Globus pallidus (tissue), 1 donor: ENCODE measurements around the gene EBF4.

Experiments
- DNase-seq: peaks from one replicate; pipeline ENCODE4 v3.0.0-alpha.2; 2015; ENCODE audit warnings: low spot score

The EBF4 gene

DNA sequence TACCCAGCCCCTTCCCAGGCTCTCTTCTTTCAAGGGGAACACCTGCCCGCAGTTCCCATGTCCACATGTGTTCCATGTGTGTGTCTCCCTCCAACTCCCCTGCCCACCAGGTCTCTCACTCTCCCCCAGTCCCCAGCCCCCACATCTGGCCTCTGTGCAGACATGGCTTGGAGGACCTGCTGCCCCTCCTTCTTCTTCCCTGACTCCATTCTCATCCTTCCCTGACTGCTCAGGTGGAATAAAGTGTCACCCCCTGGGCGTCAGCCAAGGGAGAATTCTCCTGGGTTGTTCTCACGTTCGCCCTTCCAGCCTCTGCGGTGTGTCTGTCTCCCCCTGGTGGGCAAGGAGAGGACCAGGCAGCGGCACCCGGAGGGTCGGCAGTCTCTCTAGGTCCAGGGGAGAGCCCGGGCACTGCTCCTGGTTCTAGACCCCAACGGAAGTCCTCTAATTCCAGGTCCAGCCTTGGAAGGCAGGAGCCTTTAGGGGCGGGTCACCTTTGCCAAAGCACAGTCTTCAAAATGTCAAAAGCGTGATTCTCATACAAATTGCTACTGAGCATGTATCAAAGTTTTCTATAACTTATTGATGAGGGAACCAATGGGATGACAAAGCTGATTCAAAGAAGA, 50.5 kb downstream of the EBF4 start:
- peak; percentile 46 for DNase-seq

DNA sequence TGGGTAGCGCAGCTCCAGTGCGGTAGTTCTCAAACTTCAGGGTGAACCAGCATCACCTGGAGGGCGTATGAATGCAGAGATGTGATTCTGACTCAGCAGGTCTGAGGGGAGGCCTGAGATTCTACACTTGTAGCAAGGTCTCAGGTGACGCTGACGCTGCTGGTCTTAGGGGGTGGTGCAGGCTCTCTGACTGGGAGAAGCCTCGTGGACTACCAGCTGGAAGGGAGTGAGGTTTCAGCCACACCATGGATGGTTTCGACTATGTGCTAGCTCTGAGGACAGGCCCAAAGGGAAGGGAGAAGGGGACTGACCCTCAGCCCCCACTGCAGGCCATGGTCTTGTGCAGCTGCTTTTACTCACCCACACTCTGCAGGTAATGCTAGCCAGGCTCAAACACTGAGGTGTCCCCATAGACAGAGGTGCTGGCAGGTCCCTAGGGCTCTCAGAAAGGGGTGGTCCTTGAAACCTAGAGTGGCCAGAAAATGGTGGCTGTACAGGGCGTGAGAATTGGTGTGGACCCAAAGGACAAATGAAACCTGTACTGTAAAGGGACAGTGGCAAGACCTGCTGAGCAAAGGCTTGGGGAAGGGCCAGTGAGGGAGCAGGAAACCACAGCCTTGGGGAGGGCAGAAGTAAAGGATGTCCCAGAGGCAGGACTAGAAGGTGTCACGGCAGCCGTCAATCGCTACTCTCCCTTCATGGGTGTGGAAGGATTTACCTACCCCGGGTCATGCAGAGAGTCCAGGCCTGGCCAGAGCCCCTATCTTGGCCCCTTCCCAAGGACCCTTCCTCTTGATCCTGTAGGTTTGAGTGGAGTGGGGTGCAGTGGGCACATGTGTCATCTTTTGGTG, 52.7 kb downstream of the EBF4 start:
- DNase-seq = no peak

DNA sequence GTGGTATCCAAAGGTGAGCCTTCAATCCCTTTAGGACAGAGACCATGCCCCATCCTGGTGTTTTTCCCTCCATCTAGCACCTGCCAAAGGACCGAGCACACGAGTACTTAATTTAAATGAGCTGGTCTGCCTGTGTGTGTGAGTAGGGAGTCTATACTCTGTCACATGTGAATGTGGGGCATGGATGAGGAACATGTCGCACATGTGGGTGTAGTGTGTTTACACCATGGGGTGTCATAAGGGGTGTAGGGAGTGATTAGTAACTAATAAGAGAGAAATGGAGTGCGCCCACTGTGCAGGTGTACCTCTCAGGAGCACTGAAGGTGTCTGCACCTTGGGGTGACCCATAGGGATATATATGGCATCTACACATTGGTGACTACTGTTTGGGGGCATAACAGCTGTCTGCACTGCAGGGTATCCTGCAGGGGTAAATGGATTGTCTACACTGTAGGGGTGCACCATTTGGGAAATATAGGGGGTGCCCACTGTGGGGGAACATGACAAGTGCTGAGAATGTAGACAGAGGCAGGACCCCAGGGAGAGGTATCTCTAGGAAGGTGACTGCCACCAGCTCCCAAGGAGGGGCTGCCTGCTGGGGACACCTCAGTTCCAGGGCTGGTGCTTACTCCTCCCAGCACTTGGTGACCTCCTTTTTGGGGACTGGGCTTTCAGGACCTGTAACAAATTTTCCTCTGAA, 53.5 kb downstream of the EBF4 start:
- DNase-seq = no peak

DNA sequence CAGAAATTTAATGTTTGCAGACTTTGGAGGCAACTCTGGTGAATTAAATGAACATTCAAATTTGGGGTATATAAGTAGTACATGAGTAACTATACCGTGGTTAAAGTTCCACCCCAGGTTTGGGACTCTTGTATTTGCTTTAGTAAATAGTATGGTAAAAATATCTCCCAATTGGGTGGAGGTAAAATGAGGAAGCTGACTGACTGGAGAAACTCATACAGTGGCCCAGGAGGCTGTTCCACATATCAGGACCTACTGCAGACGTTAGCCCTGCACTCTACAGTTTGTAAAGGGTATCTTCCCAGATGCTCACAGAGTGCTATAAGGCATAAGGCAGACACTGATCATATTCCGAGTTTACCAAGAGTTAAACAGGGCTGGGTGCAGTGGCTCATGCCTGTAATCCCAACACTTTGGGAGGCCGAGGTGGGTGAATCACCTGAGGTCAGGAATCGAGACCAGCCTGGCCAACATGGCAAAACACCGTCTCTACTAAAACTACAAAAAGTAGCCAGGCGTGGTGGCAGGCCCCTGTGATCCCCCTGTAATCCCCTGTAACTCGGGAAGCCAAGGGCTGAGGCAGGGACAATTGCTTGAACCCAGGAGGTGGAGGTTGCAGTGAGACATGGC, 54.2 kb downstream of the EBF4 start:
- no peak for DNase-seq

DNA sequence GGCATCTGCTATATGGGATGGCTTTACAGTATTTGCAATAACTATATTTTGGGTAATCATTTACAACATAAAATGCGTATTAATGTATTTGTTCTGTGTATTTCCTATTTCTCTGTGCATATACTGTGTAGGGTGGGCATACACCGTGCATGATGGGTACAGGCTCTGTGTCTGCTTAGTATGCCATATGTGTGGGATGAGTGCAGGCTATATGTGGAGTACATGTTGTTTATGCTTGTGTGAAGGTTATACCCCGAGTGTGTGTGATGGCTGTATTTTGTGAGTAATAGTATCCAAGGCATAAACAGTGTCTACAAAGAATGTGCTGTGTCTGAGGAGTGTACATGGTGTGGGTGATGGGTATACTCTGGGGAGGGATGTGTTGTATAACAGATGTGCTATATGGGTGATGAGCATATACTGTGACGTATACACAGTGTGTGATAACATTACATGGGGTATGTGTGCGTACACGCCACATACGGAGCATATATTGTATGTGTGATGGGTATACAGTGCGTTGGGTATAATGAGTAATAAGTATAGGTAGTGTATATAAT, 55.2 kb downstream of the EBF4 start:
- DNase-seq = no peak

DNA sequence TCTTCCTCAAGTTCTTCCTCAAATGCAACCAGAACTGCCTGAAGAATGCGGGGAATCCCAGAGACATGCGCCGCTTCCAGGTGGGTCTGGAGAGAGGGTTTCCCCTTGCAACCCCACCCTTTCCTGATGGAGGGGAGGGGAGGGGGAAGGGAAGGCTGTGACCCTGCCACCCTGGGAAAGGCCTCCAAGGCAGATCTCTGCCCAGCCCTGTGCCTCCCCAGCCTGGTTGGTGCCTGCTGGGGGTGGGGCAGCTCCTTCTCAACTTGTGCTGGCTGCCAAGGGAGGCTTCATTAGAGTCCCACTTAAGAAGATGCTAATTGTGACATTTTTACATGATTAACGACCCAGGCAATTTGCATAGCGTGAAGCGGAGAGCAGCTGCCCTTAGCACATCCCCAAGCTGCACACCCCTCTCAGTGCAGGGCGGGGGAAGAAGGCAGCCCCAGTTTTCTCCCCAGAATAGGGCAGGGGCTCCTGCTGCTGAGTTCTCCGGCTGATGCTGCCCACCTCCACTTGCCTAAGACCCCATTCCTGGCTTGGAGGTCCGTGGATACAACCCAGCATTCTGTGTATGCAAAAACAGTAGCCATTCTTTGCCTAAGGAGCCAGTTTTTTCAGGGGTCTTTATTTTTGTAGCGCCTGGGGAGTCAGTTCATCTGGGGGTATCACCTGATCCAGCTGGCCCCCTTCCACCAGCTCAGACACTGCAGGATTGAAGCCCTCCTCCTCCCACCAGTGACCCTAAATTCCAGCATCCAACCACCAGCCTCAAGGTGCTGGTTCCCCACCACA, 56.2 kb downstream of the EBF4 start:
- DNase-seq = no peak

DNA sequence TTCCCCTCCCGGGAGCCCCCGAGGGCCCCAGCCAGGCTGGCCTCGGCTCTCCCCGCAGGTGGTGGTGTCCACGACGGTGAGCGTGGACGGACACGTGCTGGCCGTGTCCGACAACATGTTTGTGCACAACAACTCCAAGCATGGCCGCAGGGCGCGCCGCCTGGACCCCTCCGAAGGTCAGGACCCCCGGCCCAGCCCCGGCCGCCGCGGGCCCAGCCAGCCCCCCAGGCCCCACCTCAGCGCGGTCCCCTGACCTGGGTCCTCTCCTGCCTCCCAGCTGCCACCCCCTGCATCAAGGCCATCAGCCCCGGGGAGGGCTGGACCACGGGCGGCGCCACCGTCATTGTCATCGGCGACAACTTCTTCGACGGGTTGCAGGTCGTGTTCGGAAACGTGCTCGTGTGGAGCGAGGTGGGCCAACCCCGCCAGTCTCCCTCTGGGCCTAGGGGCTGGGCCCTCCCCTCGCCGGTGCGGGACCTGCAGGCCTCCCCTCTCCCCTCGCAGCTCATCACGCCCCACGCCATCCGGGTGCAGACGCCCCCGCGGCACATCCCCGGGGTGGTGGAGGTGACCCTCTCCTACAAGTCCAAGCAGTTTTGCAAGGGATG, 56.9 kb downstream of the EBF4 start:
- no peak for DNase-seq

DNA sequence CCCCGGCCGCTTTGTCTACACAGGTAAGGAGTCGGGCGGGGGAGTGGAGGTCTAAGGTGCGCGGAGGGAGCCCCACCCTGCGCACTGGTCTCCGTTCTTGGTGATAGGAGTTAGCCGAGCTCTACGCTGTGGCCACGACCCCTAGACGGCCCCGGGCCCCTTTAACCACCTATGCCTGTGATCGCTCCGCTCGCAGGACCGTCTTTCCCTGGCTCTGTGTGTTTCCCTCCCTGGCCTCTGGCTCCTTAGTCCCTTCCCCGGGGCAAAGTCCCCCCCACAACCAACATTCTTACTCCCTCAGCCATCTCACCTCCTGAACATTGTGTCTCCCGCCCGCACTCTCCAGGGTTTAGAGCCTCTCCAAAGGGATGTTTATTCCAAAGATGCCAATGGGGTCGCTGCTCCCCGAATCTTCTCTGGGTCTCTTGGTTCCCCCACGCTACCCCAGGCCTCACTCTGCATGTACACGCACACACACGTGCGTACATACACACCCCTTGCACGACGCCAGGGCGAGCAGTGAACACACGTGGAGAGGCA, 57.4 kb downstream of the EBF4 start:
- no peak for DNase-seq

DNA sequence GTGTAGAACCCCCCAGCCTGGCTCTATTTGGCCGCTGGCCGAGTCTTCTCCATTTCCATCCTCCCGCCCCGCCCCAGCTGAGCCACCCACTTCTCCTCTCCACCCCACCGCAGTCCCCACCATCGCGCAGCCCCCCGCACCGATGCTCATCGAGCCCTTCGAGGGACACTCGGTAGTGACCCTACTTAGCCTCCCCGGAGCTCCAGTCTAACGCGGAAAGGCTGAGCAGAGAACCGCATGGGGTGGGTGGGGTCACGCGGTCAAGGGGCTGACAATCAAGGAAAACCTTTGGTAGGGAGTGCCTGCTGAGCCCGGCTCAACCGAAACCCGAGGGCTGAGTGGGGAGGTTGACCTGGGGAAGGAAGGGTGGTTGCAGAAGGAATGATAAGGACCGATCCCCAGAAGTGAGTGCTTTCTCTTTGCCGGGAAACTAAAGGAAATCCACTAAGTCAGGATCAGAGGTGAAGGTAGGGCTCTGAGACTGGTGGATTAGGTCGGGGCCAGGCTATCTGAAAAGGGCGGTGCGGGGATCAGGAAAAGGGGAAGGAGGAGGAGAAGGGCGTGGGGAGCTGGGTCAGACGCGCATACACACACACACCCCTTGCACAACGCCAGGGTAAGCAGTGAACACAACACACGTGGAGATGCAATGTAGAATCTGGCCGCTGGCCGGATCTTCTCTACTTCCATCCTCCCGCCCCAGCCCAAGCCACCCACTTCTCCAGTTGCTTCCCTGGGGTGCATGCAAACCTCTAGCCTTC, 58.1 kb downstream of the EBF4 start:
- no peak for DNase-seq

DNA sequence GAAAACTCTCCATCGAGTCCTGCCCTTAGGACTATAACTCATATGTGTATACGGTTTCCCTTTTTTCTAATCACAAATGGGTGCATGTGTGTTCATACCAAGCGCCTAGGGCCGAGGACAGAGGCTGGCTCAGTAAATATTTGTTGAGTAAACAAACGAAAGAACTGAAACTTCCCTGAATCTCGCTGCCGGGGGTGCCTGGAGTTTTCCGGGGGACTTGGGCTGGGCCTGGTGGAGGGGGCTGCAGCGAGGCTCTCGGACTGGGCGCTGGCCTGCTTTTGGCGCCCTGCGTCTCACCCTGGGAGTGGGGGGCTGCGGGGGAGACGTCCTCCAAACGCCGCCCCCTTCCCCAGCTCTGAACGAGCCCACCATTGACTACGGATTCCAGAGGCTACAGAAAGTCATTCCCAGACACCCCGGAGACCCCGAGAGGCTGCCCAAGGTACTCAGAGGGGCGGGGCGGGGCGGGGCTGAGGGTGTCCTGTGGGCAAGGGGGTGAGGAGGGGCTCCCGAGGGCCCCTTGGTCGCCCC, 58.8 kb downstream of the EBF4 start:
- DNase-seq = no peak

DNA sequence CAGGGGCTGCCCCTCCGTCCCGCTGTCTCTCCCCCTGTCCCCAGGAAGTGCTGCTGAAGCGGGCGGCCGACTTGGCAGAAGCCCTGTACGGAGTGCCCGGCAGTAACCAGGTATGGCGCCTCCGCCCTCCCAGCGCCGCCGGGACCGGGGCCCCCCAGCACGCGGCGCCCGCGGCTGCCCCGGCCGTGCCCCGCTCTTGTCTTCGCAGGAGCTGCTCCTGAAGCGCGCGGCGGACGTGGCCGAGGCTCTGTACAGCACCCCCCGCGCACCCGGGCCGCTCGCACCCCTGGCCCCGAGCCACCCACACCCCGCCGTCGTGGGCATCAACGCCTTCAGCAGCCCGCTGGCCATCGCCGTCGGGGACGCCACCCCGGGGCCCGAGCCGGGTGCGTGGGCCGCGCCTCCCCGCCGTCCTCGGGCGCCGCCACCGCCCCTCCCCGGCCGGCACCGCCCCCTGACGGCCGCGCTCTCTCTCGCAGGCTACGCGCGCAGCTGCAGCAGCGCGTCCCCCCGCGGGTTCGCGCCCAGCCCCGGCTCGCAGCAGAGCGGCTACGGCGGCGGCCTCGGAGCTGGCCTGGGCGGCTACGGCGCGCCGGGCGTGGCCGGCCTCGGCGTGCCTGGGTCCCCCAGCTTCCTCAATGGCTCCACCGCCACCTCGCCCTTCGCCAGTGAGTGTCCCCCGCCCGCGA, 59.4 kb downstream of the EBF4 start:
- DNase-seq = no peak

DNA sequence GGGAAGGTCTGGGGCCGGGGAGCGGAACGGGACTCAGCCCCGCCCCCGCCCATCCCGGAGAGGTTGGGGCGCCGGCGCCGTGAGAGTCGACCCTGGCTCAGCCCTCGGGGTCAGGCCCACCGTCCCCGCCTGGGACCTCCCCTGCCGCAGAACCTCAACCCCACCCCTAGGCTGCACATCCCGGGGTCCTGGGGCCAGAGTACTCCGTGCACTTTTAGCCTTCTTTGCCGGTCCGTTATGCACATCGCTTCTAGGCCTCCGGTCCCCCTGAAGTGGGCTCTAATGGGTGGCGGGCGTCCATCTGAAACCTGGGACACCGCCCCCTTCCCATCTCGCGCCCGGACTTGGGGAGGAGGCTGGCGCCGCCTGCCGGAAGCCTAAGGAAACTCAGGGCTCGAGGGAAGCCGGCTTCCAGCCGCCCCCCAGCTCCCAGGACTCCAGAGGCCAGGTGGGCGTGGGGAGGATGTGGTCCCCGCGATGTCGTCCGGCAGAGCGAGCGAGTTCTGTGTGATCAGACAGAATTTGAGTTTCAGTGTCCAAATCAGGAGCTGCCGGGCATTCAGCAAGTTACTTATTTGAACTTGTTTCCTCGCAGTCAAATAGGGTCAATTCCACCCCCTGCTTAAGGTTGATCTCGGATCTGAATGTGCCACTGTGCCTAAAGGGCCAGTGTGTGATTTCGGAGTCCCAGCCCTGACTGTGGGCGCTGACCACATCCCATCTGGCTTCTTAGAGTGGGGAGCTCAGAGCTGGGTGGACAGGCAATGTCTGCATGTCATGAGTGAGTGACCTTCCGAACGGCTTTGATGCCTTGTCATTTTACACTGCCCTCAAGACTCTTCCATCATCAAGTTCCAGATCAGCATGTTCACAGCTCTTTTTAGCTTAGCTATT, 60.2 kb downstream of the EBF4 start:
- DNase-seq = no peak

DNA sequence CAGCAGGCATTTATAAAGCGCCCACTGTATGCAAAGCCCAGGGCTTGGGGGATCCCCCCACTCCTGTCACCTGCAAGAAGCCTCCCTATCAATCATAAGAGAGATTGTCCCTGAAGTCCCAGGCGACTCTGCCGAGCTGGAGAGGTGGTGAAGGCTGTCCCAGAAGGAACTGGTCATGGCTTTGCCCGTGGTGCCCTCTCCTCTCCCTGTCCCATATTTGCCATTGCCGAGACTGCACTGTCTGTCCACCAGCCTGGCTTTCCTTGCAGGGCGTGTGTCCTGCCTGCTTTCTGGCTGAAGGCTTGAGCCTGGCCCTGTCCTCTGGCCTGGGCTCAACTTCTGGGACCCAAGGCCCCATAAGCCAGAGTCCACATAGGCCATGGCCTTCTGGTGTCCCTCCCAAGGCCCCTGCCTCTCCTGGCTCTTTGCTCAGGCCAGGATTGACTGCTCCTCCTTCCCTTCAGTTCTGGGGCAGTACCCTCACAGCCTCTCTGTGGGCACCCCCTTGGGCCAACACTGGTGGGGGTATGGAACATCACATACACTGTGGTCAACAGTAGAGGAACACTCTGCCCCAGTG, 61.0 kb downstream of the EBF4 start:
- DNase-seq = no peak

DNA sequence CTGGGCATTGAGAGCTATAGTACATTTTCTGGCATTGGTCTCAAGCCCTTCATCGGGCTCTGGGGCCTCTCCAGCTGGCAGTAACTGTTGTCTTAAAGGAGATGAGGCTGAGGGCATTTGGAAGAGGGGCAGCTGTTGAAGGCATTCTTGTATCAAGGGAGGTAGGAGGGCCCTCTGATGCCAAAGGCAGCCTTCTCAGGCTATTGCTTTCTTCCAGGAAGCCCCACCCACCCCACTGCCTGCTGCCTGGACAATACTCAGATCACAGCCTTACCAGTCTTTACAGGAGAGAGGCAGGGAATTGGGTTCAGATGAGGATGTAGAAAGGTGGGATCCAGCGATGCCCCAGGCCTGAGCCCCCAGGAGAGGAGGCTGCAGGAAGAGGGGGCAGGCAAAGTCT, 61.8 kb downstream of the EBF4 start:
- DNase-seq = no peak

DNA sequence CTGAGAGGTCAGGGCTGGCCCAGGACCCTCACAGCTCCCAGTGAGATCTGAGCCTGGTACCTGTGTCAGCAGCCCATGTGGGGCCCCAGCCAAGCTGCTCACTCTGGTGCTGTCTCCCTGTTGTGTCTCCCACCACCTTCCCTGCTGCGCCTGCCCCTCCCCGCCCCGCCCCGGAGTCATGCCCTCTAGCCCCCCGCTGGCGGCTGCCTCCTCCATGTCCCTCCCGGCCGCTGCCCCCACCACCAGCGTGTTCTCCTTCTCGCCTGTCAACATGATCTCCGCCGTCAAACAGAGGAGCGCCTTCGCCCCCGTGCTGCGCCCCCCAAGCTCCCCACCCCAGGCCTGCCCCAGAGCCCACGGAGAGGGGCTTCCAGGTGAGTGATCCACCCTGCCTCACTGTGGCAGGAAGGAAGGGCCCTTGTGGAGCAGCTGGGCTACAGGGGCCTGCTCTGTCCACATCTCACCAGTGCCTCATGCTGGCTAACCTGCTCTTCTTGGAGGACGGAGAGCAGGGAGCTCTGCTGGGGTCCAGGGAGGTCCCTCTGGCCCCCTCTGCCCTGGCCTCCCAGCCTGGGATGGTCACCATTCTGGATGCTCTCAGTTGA, 63.0 kb downstream of the EBF4 start:
- DNase-seq = no peak

DNA sequence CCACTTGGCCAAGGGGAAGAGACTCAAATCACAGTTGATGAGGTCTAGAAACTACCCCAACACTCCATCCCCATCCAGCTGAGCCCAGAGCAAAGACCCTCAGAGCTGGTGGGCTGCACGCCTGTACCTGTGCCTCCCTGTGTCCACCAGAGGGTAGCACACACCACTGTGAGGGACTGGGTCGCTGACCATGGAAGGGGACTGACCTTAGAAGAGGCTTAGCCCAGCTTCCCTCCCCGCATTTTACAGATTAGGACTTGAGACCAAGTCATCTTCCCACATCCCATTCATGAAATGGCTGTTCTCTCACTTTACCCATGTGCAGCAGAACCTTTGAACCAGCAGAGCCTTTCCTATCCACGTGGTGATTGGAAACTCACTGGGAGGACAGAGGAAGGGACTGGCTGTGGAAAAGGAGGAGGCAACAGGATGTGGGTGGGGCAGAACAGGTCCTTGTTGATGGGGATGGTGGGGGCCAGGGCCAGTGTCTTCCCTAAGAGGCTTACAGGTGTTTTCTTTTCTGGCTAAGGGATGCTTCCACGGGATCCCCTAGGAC, 63.6 kb downstream of the EBF4 start:
- no peak for DNase-seq

DNA sequence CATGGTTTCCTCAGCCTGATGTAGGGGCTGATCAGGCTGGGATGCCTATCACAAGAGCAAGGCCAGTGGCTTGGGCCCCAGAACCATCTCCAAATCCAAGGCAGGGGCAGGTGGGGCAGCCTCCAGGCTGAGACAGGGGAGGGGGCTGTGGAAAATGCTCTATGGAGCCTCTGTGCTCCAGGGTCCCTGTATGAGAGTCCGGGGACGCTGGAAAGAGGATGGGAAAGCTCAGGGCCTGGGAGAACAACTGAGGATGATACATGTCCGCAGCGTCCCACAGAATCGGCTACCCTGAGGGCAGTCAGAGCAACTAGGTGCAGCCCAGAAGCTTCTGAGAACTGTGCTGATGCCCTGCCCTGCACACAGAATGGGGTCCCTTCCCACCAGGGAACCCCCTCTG, 64.4 kb downstream of the EBF4 start:
- DNase-seq = no peak
